Measurements from ENCODE around the gene APC.

GRCh38 chr5:112720576-112720975 is 17.1 kb upstream of the APC start:
- TF ChIP-seq CTCF (conservative IDR thresholded peaks at IDR 0.05) (no peak), ZFX (IDR thresholded peaks at IDR 0.05) (no peak)
